ENCODE data around the gene USHBP1. TPM values are rescaled to one million over a fixed set of nuclear protein-coding genes. Genes with fewer than 3 reads are reported as not detected.

USHBP1 gene
- total RNA-seq, 1 experiment from 2014 or later, result not detected

- DNase-seq (ENCODE audit: low read depth), result no peak
- in situ Hi-C loops (cut with HindIII; ENCODE audit: low pct_unique_long_range_greater_than_20kb, low sequenced_read_pairs), result no loop called here
These were observed 19.7 kb downstream of the USHBP1 start for GRCh38 chr19:17244618-17245534.

- in situ Hi-C loops (cut with HindIII; ENCODE audit: low pct_unique_long_range_greater_than_20kb, low sequenced_read_pairs), result no loop called here
- DNase-seq (ENCODE audit: low read depth), result peak; percentile 52
These were observed 20.5 kb downstream of the USHBP1 start for GRCh38 chr19:17243830-17244617.

GRCh38 chr19:17243211-17243829, 21.2 kb downstream of the USHBP1 start:
- in situ Hi-C loops (cut with HindIII; ENCODE audit: low pct_unique_long_range_greater_than_20kb, low sequenced_read_pairs), result no loop called here

GRCh38 chr19:17242431-17243208, 21.9 kb downstream of the USHBP1 start:
- in situ Hi-C loops (cut with HindIII; ENCODE audit: low pct_unique_long_range_greater_than_20kb, low sequenced_read_pairs), result no loop called here
- DNase-seq (ENCODE audit: low read depth), result no peak

More at GRCh38 chr19:17243211-17243829, 21.2 kb downstream of the USHBP1 start:
- no peak for DNase-seq (ENCODE audit: low read depth)

- in situ Hi-C loops (cut with HindIII; ENCODE audit: low pct_unique_long_range_greater_than_20kb, low sequenced_read_pairs), result no loop called here
- DNase-seq (ENCODE audit: low read depth), result no peak
These were observed 23.6 kb downstream of the USHBP1 start for GRCh38 chr19:17240826-17241399.

- no peak for DNase-seq (ENCODE audit: low read depth)
- in situ Hi-C loops (cut with HindIII; ENCODE audit: low pct_unique_long_range_greater_than_20kb, low sequenced_read_pairs), result no loop called here
These were observed 24.3 kb downstream of the USHBP1 start for GRCh38 chr19:17240062-17240752.

- in situ Hi-C loops (cut with HindIII; ENCODE audit: low pct_unique_long_range_greater_than_20kb, low sequenced_read_pairs), result no loop called here
- no peak for DNase-seq (ENCODE audit: low read depth)
These were observed 26.5 kb downstream of the USHBP1 start for GRCh38 chr19:17237747-17238706.

- DNase-seq (ENCODE audit: low read depth), result no peak
- in situ Hi-C loops (cut with HindIII; ENCODE audit: low pct_unique_long_range_greater_than_20kb, low sequenced_read_pairs), result no loop called here
These were observed 27.6 kb downstream of the USHBP1 start for GRCh38 chr19:17236811-17237543.

GRCh38 chr19:17235971-17236777, 28.4 kb downstream of the USHBP1 start:
- in situ Hi-C loops (cut with HindIII; ENCODE audit: low pct_unique_long_range_greater_than_20kb, low sequenced_read_pairs), result no loop called here
- DNase-seq (ENCODE audit: low read depth), result no peak

GRCh38 chr19:17235300-17235970, 29.1 kb downstream of the USHBP1 start:
- no peak for DNase-seq (ENCODE audit: low read depth)
- in situ Hi-C loops (cut with HindIII; ENCODE audit: low pct_unique_long_range_greater_than_20kb, low sequenced_read_pairs), result no loop called here

GRCh38 chr19:17234911-17235299, 29.6 kb downstream of the USHBP1 start:
- in situ Hi-C loops (cut with HindIII; ENCODE audit: low pct_unique_long_range_greater_than_20kb, low sequenced_read_pairs), result no loop called here
- DNase-seq (ENCODE audit: low read depth), result no peak

GRCh38 chr19:17232258-17232657, 32.3 kb downstream of the USHBP1 start:
- DNase-seq (ENCODE audit: low read depth), result no peak
- in situ Hi-C loops (cut with HindIII; ENCODE audit: low pct_unique_long_range_greater_than_20kb, low sequenced_read_pairs), result no loop called here

- in situ Hi-C loops (cut with HindIII; ENCODE audit: low pct_unique_long_range_greater_than_20kb, low sequenced_read_pairs), result no loop called here
- DNase-seq (ENCODE audit: low read depth), result no peak
These were observed 34.7 kb downstream of the USHBP1 start for GRCh38 chr19:17229890-17230289.

GRCh38 chr19:17227798-17228367, 36.7 kb downstream of the USHBP1 start:
- DNase-seq (ENCODE audit: low read depth), result no peak
- in situ Hi-C loops (cut with HindIII; ENCODE audit: low pct_unique_long_range_greater_than_20kb, low sequenced_read_pairs), result no loop called here

Measured in Caki2 (cell line).